Measurements from ENCODE around the gene TESK1.
A peak's percentile ranks its signal among the peaks of the same experiment; 100 is the strongest.

Gene TESK1

GRCh38 chr9:35606726-35607125 lies 1.7 kb downstream of the TESK1 start:
- no CpG with 5 or more reads among the region's 7 CpGs for WGBS, 2 donors (ENCODE audit: extremely low coverage in 2 of 2, insufficient read length in 2 of 2, insufficient replicate concordance in 1 of 2)
- peak overlapping the region in 1 of 2 donors; percentile 2 for H3K4me3 ChIP-seq (ENCODE audit: low read length in 2 of 2)

GRCh38 chr9:35608221-35608620 lies 3.2 kb downstream of the TESK1 start:
- no peak overlapping the region for H3K27ac ChIP-seq (replicated peaks; ENCODE audit: low read length)
- no peak overlapping the region for H3K23ac ChIP-seq (ENCODE audit: low read depth, low read length, poor library complexity)
- no peak overlapping the region for H3K4me3 ChIP-seq (ENCODE audit: low read length in 2 of 2)
- no peaks in the 10 kb centered on the region for H3K9me3 ChIP-seq (replicated peaks in 1 of 2; ENCODE audit: control insufficient read depth in 2 of 2, insufficient read depth in 1 of 2, low read depth in 1 of 2, low read length in 2 of 2)
- H2BK5ac ChIP-seq (ENCODE audit: low read length) = no peak overlapping the region
- H3K27me3 ChIP-seq (ENCODE audit: control insufficient read depth in 3 of 3, insufficient read depth in 3 of 3, low read depth in 1 of 3, low read length in 3 of 3) = peaks cover 0 to 6% (median 0%) of the 10 kb centered on the region in 3 experiments
- DNase-seq (ENCODE audit: low spot score) = no peak
- no peak overlapping the region for H4K91ac ChIP-seq (ENCODE audit: low read depth, low read length, poor library complexity)
- H3K36me3 ChIP-seq (replicated peaks in 1 of 2; ENCODE audit: control insufficient read depth in 2 of 2, insufficient read depth in 2 of 2, low read length in 2 of 2) = peaks cover 26 to 36% of the 10 kb centered on the region in 2 donors
- no peak overlapping the region for H2AK5ac ChIP-seq (ENCODE audit: low read depth, low read length)
- no peak overlapping the region for H2BK12ac ChIP-seq (ENCODE audit: low read length)
- H3K79me1 ChIP-seq (ENCODE audit: low read depth, low read length) = peaks cover 5% of the 10 kb centered on the region
- no peak overlapping the region for H2BK15ac ChIP-seq (ENCODE audit: low read length)
- no peak overlapping the region for H2BK120ac ChIP-seq (ENCODE audit: low read depth, low read length)
- WGBS, 2 donors (ENCODE audit: extremely low coverage in 2 of 2, insufficient read length in 2 of 2, insufficient replicate concordance in 1 of 2) = no CpG with 5 or more reads among the region's 7 CpGs
- no peak overlapping the region for H3K4me2 ChIP-seq (ENCODE audit: insufficient read depth, low read length, poor library complexity, severe bottlenecking)
- H3K4me1 ChIP-seq (ENCODE audit: control insufficient read depth in 2 of 2, insufficient read depth in 1 of 2, low read depth in 1 of 2, low read length in 2 of 2) = peaks cover 9% of the 10 kb centered on the region in 2 donors
- no peak overlapping the region for H3K9ac ChIP-seq (ENCODE audit: low read depth, low read length, poor library complexity)
- no peak overlapping the region for H4K8ac ChIP-seq (ENCODE audit: low read depth, low read length)
- no peak overlapping the region for H2AFZ ChIP-seq (ENCODE audit: low read length)
- H3K14ac ChIP-seq (ENCODE audit: low read length) = no peak overlapping the region
- no peak overlapping the region for H3K18ac ChIP-seq (ENCODE audit: low read length)
- H3K4ac ChIP-seq (ENCODE audit: low read length) = no peak overlapping the region

More at GRCh38 chr9:35606726-35607125, 1.7 kb downstream of the TESK1 start:
- no peak overlapping the region for H3K18ac ChIP-seq (ENCODE audit: low read length)
- H3K4me1 ChIP-seq (ENCODE audit: control insufficient read depth in 2 of 2, insufficient read depth in 1 of 2, low read depth in 1 of 2, low read length in 2 of 2) = peaks cover 9 to 10% of the 10 kb centered on the region in 2 donors
- no peak overlapping the region for H3K4me2 ChIP-seq (ENCODE audit: insufficient read depth, low read length, poor library complexity, severe bottlenecking)
- H2BK5ac ChIP-seq (ENCODE audit: low read length) = no peak overlapping the region
- no peaks in the 10 kb centered on the region for H3K9me3 ChIP-seq (replicated peaks in 1 of 2; ENCODE audit: control insufficient read depth in 2 of 2, insufficient read depth in 1 of 2, low read depth in 1 of 2, low read length in 2 of 2)
- H2BK15ac ChIP-seq (ENCODE audit: low read length) = no peak overlapping the region
- no peak overlapping the region for H3K9ac ChIP-seq (ENCODE audit: low read depth, low read length, poor library complexity)
- no peak overlapping the region for H4K91ac ChIP-seq (ENCODE audit: low read depth, low read length, poor library complexity)
- no peak overlapping the region for H2BK12ac ChIP-seq (ENCODE audit: low read length)
- H2BK120ac ChIP-seq (ENCODE audit: low read depth, low read length) = no peak overlapping the region
- H2AK5ac ChIP-seq (ENCODE audit: low read depth, low read length) = no peak overlapping the region
- peaks cover 5% of the 10 kb centered on the region for H3K79me1 ChIP-seq (ENCODE audit: low read depth, low read length)
- H3K36me3 ChIP-seq (replicated peaks in 1 of 2; ENCODE audit: control insufficient read depth in 2 of 2, insufficient read depth in 2 of 2, low read length in 2 of 2) = peaks cover 26 to 36% of the 10 kb centered on the region in 2 donors
- no peaks in the 10 kb centered on the region for H3K27me3 ChIP-seq (ENCODE audit: control insufficient read depth in 3 of 3, insufficient read depth in 3 of 3, low read depth in 1 of 3, low read length in 3 of 3)
- DNase-seq (ENCODE audit: low spot score) = no peak
- H3K4ac ChIP-seq (ENCODE audit: low read length) = no peak overlapping the region
- no peak overlapping the region for H3K23ac ChIP-seq (ENCODE audit: low read depth, low read length, poor library complexity)
- H3K27ac ChIP-seq (replicated peaks; ENCODE audit: low read length) = no peak overlapping the region
- H4K8ac ChIP-seq (ENCODE audit: low read depth, low read length) = no peak overlapping the region
- no peak overlapping the region for H3K14ac ChIP-seq (ENCODE audit: low read length)
- H2AFZ ChIP-seq (ENCODE audit: low read length) = no peak overlapping the region

GRCh38 chr9:35609001-35609819 lies 4.1 kb downstream of the TESK1 start:
- Histone ChIP-seq H2BK5ac (ENCODE audit: low read length) (no peak overlapping the region), H2BK15ac (ENCODE audit: low read length) (no peak overlapping the region), H3K9ac (ENCODE audit: low read depth, low read length, poor library complexity) (no peak overlapping the region), H3K9me3 (replicated peaks in 1 of 2; ENCODE audit: control insufficient read depth in 2 of 2, insufficient read depth in 1 of 2, low read depth in 1 of 2, low read length in 2 of 2) (no peaks in the 10 kb centered on the region), H2AFZ (ENCODE audit: low read length) (no peak overlapping the region), H3K4me1 (ENCODE audit: control insufficient read depth in 2 of 2, insufficient read depth in 1 of 2, low read depth in 1 of 2, low read length in 2 of 2) (peaks cover 5 to 8% of the 10 kb centered on the region in 2 donors), H2BK120ac (ENCODE audit: low read depth, low read length) (no peak overlapping the region), H4K8ac (ENCODE audit: low read depth, low read length) (no peak overlapping the region), H3K14ac (ENCODE audit: low read length) (no peak overlapping the region), H3K18ac (ENCODE audit: low read length) (no peak overlapping the region), H3K4me2 (ENCODE audit: insufficient read depth, low read length, poor library complexity, severe bottlenecking) (no peak overlapping the region), H3K4me3 (ENCODE audit: low read length in 2 of 2) (no peak overlapping the region), H3K4ac (ENCODE audit: low read length) (no peak overlapping the region), H4K91ac (ENCODE audit: low read depth, low read length, poor library complexity) (no peak overlapping the region), H3K27me3 (ENCODE audit: control insufficient read depth in 3 of 3, insufficient read depth in 3 of 3, low read depth in 1 of 3, low read length in 3 of 3) (peaks cover 0 to 10% (median 0%) of the 10 kb centered on the region in 3 experiments), H3K36me3 (replicated peaks in 1 of 2; ENCODE audit: control insufficient read depth in 2 of 2, insufficient read depth in 2 of 2, low read length in 2 of 2) (peaks cover 26 to 36% of the 10 kb centered on the region in 2 donors), H3K79me1 (ENCODE audit: low read depth, low read length) (peaks cover 5% of the 10 kb centered on the region), H3K27ac (replicated peaks; ENCODE audit: low read length) (no peak overlapping the region), H3K23ac (ENCODE audit: low read depth, low read length, poor library complexity) (peak overlapping the region; percentile 10), H2AK5ac (ENCODE audit: low read depth, low read length) (no peak overlapping the region), H2BK12ac (ENCODE audit: low read length) (no peak overlapping the region)
- no peak for DNase-seq (ENCODE audit: low spot score)
- WGBS, 2 donors (ENCODE audit: extremely low coverage in 2 of 2, insufficient read length in 2 of 2, insufficient replicate concordance in 1 of 2) = no CpG with 5 or more reads among the region's 31 CpGs

GRCh38 chr9:35609820-35610163 lies 4.7 kb downstream of the TESK1 start:
- no peak overlapping the region for H2BK15ac ChIP-seq (ENCODE audit: low read length)
- H2AFZ ChIP-seq (ENCODE audit: low read length) = no peak overlapping the region
- no peaks in the 10 kb centered on the region for H3K9me3 ChIP-seq (replicated peaks in 1 of 2; ENCODE audit: control insufficient read depth in 2 of 2, insufficient read depth in 1 of 2, low read depth in 1 of 2, low read length in 2 of 2)
- no CpG with 5 or more reads among the region's 13 CpGs for WGBS, 2 donors (ENCODE audit: extremely low coverage in 2 of 2, insufficient read length in 2 of 2, insufficient replicate concordance in 1 of 2)
- H3K4me1 ChIP-seq (ENCODE audit: control insufficient read depth in 2 of 2, insufficient read depth in 1 of 2, low read depth in 1 of 2, low read length in 2 of 2) = peaks cover 1 to 8% of the 10 kb centered on the region in 2 donors
- H2AK5ac ChIP-seq (ENCODE audit: low read depth, low read length) = no peak overlapping the region
- no peak overlapping the region for H3K4me3 ChIP-seq (ENCODE audit: low read length in 2 of 2)
- H2BK120ac ChIP-seq (ENCODE audit: low read depth, low read length) = no peak overlapping the region
- DNase-seq (ENCODE audit: low spot score) = no peak
- H3K14ac ChIP-seq (ENCODE audit: low read length) = no peak overlapping the region
- no peak overlapping the region for H4K91ac ChIP-seq (ENCODE audit: low read depth, low read length, poor library complexity)
- H3K9ac ChIP-seq (ENCODE audit: low read depth, low read length, poor library complexity) = no peak overlapping the region
- no peak overlapping the region for H3K18ac ChIP-seq (ENCODE audit: low read length)
- H3K4me2 ChIP-seq (ENCODE audit: insufficient read depth, low read length, poor library complexity, severe bottlenecking) = no peak overlapping the region
- H2BK12ac ChIP-seq (ENCODE audit: low read length) = no peak overlapping the region
- no peak overlapping the region for H3K27ac ChIP-seq (replicated peaks; ENCODE audit: low read length)
- H3K79me1 ChIP-seq (ENCODE audit: low read depth, low read length) = peaks cover 5% of the 10 kb centered on the region
- no peak overlapping the region for H3K4ac ChIP-seq (ENCODE audit: low read length)
- peaks cover 0 to 16% (median 0%) of the 10 kb centered on the region in 3 experiments for H3K27me3 ChIP-seq (ENCODE audit: control insufficient read depth in 3 of 3, insufficient read depth in 3 of 3, low read depth in 1 of 3, low read length in 3 of 3)
- no peak overlapping the region for H3K23ac ChIP-seq (ENCODE audit: low read depth, low read length, poor library complexity)
- H2BK5ac ChIP-seq (ENCODE audit: low read length) = no peak overlapping the region
- H3K36me3 ChIP-seq (replicated peaks in 1 of 2; ENCODE audit: control insufficient read depth in 2 of 2, insufficient read depth in 2 of 2, low read length in 2 of 2) = peaks cover 26 to 36% of the 10 kb centered on the region in 2 donors
- H4K8ac ChIP-seq (ENCODE audit: low read depth, low read length) = no peak overlapping the region

Measured in neuronal stem cell (in vitro differentiated cells).